ENCODE results near the gene SLC16A12. TPM values are rescaled to one million over a fixed set of nuclear protein-coding genes. Genes with fewer than 3 reads are reported as not detected.

SLC16A12 gene
- total and polyA plus RNA-seq, 2 of the 4 experiments (the other 2 are of a cell fraction): 1.4 to 1.6 TPM

DNA sequence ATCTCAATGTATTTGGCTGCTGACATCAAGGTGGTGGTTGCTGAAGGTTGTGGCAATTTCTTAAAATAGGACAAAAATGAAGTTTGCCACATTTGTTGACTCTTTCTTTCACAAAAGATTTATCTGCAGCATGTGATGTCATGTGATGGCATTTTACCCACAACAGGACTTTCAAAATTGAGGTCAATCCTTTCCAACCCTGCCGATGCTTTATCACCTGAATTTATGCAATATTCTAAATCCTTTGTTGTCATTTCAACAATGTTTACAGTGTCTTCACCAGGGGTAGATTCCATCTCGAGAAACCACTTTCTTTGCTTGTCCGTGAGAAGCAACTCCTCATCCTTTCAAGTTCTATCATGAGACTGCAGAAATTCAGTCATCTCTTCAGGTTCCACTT is 40.6 kb upstream of the SLC16A12 start:
- Histone ChIP-seq H3K14ac (replicated peaks; ENCODE audit: low read depth, low read length) (no peak overlapping the region), H3K4me1 (ENCODE audit: control insufficient read depth, insufficient read depth, low read length) (peaks cover 3% of the 10 kb centered on the region; the same call in 1 of the 2 replicates), H3K56ac (ENCODE audit: extremely low read depth, insufficient read depth, low read length) (no peak overlapping the region), H3K79me1 (ENCODE audit: low read depth in 1 of 2, low read length in 2 of 2) (no peaks in the 10 kb centered on the region), H2AK5ac (ENCODE audit: low read depth, low read length) (no peak overlapping the region), H2AK9ac (replicated peaks; ENCODE audit: low read depth, low read length, poor library complexity) (no peak overlapping the region), H3K36me3 (ENCODE audit: control insufficient read depth, insufficient read depth, low read length) (no peaks in the 10 kb centered on the region), H3K4me2 (ENCODE audit: low read depth, low read length) (no peak overlapping the region), H3K18ac (ENCODE audit: low read depth, low read length) (no peak overlapping the region), H3K27ac (ENCODE audit: insufficient read depth, low read length) (no peak overlapping the region), H2BK15ac (ENCODE audit: low read depth, low read length) (no peak overlapping the region), H3K27me3 (ENCODE audit: control insufficient read depth, insufficient read depth, low read length) (no peaks in the 10 kb centered on the region), H4K8ac (ENCODE audit: low read depth in 2 of 2, low read length in 2 of 2) (no peak overlapping the region), H3K4ac (ENCODE audit: low read depth, low read length) (no peak overlapping the region), H2AFZ (replicated peaks; ENCODE audit: low read length, poor library complexity) (no peak overlapping the region), H4K91ac (ENCODE audit: insufficient read depth, low read depth, low read length) (no peak overlapping the region), H4K20me1 (ENCODE audit: insufficient read depth, low read length) (no peaks in the 10 kb centered on the region), H3K9me3 (ENCODE audit: control insufficient read depth, insufficient read depth, low read length) (0 out of 2 replicates have a peak, but pooled peaks cover 6% of the 10 kb centered on the region), H3K23ac (ENCODE audit: low read depth, low read length) (no peak overlapping the region), H3K9ac (ENCODE audit: low read depth, low read length) (no peak overlapping the region), H4K5ac (ENCODE audit: low read depth, low read length) (no peak overlapping the region), H3K9me1 (ENCODE audit: insufficient read depth, low read length) (no peaks in the 10 kb centered on the region), H2BK5ac (ENCODE audit: low read depth, low read length, poor library complexity, severe bottlenecking) (no peak overlapping the region), H3K4me3 (ENCODE audit: insufficient read depth, low read depth, low read length) (no peak overlapping the region), H2BK20ac (ENCODE audit: low read depth, low read length) (no peak overlapping the region), H2BK120ac (ENCODE audit: low read depth, low read length) (no peak overlapping the region)
- 90% methylated on average over 2 of the region's 3 CpGs; no CpG with 5 or more reads in 1 of the 2 experiments for WGBS, 2 experiments (ENCODE audit: extremely low coverage in 2 of 2, insufficient read length in 1 of 2)
- ChIA-PET POLR2A (ENCODE audit: unreplicated experiment) (no interaction called here), CTCF (no interaction called here)
- TF ChIP-seq, protein P1, sequence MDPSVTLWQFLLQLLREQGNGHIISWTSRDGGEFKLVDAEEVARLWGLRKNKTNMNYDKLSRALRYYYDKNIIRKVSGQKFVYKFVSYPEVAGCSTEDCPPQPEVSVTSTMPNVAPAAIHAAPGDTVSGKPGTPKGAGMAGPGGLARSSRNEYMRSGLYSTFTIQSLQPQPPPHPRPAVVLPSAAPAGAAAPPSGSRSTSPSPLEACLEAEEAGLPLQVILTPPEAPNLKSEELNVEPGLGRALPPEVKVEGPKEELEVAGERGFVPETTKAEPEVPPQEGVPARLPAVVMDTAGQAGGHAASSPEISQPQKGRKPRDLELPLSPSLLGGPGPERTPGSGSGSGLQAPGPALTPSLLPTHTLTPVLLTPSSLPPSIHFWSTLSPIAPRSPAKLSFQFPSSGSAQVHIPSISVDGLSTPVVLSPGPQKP (IDR thresholded peaks at IDR 0.05; ENCODE audit: borderline replicate concordance, low read depth, low read length): no peak
- TF ChIP-seq RFX5 (IDR thresholded peaks at IDR 0.05; ENCODE audit: low read depth, low read length) (no peak), SMC3 (IDR thresholded peaks at IDR 0.05; ENCODE audit: low read depth, low read length) (no peak), BHLHE40 (IDR thresholded peaks at IDR 0.05; ENCODE audit: low read depth, low read length) (no peak), RCOR1 (IDR thresholded peaks at IDR 0.05; ENCODE audit: insufficient replicate concordance, low read length) (no peak)
- dilution Hi-C loops (cut with HindIII; ENCODE audit: low sequenced_read_pairs, unreplicated experiment): no loop called here
- BruUV-seq (replicated peaks): no TSS peak
- in situ Hi-C loops (cut with MboI; ENCODE audit: low sequenced_read_pairs): no loop called here
- DNase-seq: no peak
- ATAC-seq (ENCODE audit: low read depth): no peak
- intact Hi-C loops (cut with micrococcal nuclease): no loop called here

Measured in IMR-90 (cell line).